Globus pallidus (tissue), 1 donor: Measurements from ENCODE around the gene EPHX1.
A peak's percentile ranks its signal among the peaks of the same experiment; 100 is the strongest.

Experiments used
- DNase-seq: peaks from one replicate; pipeline ENCODE4 v3.0.0-alpha.2; 2015; ENCODE audit warnings: low spot score

Gene EPHX1

GRCh38 chr1:225842788-225843425 is 33.0 kb downstream of the EPHX1 start:
- no peak for DNase-seq

- no peak for DNase-seq
Measured at GRCh38 chr1:225843426-225843795, 33.5 kb downstream of the EPHX1 start.

- peak; percentile 43 for DNase-seq
Measured at GRCh38 chr1:225844236-225845061, 34.5 kb downstream of the EPHX1 start.

GRCh38 chr1:225845097-225845496 is 35.2 kb downstream of the EPHX1 start:
- DNase-seq, result no peak

- peak; percentile 79 for DNase-seq
Measured at GRCh38 chr1:225845571-225846259, 35.8 kb downstream of the EPHX1 start.

GRCh38 chr1:225846331-225847310 is 36.7 kb downstream of the EPHX1 start:
- DNase-seq, result no peak

GRCh38 chr1:225847610-225848009 is 37.7 kb downstream of the EPHX1 start:
- no peak for DNase-seq

- peak; percentile 94 for DNase-seq
Measured at GRCh38 chr1:225848030-225848955, 38.4 kb downstream of the EPHX1 start.

- DNase-seq, result no peak
Measured at GRCh38 chr1:225849925-225850324, 40.0 kb downstream of the EPHX1 start.

- DNase-seq, result no peak
Measured at GRCh38 chr1:225850370-225850769, 40.4 kb downstream of the EPHX1 start.

GRCh38 chr1:225851805-225852204 is 41.9 kb downstream of the EPHX1 start:
- DNase-seq, result no peak

- no peak for DNase-seq
Measured at GRCh38 chr1:225852413-225853124, 42.6 kb downstream of the EPHX1 start.

- DNase-seq, result no peak
Measured at GRCh38 chr1:225853441-225853840, 43.5 kb downstream of the EPHX1 start.

- no peak for DNase-seq
Measured at GRCh38 chr1:225855503-225856300, 45.8 kb downstream of the EPHX1 start.

GRCh38 chr1:225857256-225857655 is 47.3 kb downstream of the EPHX1 start:
- DNase-seq, result peak; percentile 77

- DNase-seq, result no peak
Measured at GRCh38 chr1:225859151-225859550, 49.2 kb downstream of the EPHX1 start.

GRCh38 chr1:225860107-225860506 is 50.2 kb downstream of the EPHX1 start:
- DNase-seq, result no peak

GRCh38 chr1:225860876-225861441 is 51.0 kb downstream of the EPHX1 start:
- DNase-seq, result no peak
